Mesothelial cell of epicardium (in vitro differentiated cells): ENCODE data around the gene NUFIP2. TPM values are rescaled to one million over a fixed set of nuclear protein-coding genes. Genes with fewer than 3 reads are reported as not detected.

Experiments used
- DNase-seq, 2 experiments: peaks; one replicate each; pipeline ENCODE4 v3.0.0; 2021; ENCODE audit warnings: low spot score in 2 of 2; ENCODE audit not compliant: unreplicated experiment in 2 of 2
- H3K27ac Mint-ChIP-seq: 2 replicates; pipeline ENCODE4 v1.8.0; 2021; ENCODE audit warnings: mixed read lengths
- H3K27me3 Mint-ChIP-seq: 2 replicates; pipeline ENCODE4 v1.8.0; 2021; ENCODE audit warnings: low read depth, mixed read lengths
- H3K36me3 Mint-ChIP-seq: 2 replicates; pipeline ENCODE4 v1.8.0; 2021; ENCODE audit warnings: mixed read lengths
- H3K4me1 Mint-ChIP-seq: 2 replicates; pipeline ENCODE4 v1.8.0; 2021; ENCODE audit warnings: mixed read lengths
- H3K4me3 Mint-ChIP-seq: 2 replicates; pipeline ENCODE4 v1.8.0; 2021; ENCODE audit warnings: mild to moderate bottlenecking, moderate library complexity, mixed read lengths
- H3K9me3 Mint-ChIP-seq: 2 replicates; pipeline ENCODE4 v1.8.0; 2021; ENCODE audit warnings: mixed read lengths
- total RNA-seq: library from RNA; stranded (reverse); gene quantifications from 3 replicates; pipeline ENCODE4 v1.2.1, GENCODE V29; 2021
- TF ChIP-seq, protein P1 (sequence below): fragments of 200-600 bp; sonication (generic); IDR thresholded peaks from one replicate; pipeline ENCODE4 v1.5.0; 2021; ENCODE audit warnings: antibody characterized with exemption; ENCODE audit not compliant: unreplicated experiment

NUFIP2 gene
- total RNA-seq, 1 donor from 2014 or later = 59.8 TPM

DNA sequence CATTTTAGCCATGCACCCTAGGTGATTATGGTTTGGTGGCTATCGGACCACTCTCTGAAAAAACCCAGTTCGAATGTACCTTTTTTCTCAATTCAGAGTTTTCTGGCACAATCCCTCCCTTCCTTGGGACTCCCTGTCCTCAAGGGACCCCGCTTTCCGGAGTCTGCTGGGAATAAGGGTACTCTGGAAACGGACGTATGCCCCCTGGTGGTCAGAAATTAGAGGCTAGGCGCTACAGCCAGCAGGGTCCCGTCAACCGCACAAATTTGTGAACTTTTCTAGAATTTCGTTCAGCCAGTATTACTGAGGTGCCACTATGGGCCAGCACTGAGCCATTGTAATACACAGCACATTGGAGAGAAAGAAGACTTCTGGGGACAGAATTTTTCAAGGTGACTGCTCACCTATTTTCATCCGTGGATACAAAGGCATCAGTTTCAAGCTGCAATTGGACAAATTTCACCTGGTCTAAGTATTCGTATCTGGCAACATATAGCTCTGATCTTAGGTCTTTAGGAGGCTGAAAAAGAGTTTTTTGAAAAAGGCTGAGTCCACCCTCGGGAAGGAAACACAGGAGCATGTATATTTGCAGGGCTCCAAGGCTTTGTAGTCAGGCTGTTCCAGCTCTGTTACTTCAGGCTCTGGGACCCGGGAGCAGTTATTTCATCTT, 74.4 kb downstream of the NUFIP2 start:
- TF ChIP-seq, protein P1, sequence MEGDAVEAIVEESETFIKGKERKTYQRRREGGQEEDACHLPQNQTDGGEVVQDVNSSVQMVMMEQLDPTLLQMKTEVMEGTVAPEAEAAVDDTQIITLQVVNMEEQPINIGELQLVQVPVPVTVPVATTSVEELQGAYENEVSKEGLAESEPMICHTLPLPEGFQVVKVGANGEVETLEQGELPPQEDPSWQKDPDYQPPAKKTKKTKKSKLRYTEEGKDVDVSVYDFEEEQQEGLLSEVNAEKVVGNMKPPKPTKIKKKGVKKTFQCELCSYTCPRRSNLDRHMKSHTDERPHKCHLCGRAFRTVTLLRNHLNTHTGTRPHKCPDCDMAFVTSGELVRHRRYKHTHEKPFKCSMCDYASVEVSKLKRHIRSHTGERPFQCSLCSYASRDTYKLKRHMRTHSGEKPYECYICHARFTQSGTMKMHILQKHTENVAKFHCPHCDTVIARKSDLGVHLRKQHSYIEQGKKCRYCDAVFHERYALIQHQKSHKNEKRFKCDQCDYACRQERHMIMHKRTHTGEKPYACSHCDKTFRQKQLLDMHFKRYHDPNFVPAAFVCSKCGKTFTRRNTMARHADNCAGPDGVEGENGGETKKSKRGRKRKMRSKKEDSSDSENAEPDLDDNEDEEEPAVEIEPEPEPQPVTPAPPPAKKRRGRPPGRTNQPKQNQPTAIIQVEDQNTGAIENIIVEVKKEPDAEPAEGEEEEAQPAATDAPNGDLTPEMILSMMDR = peak; percentile 95
- DNase-seq = peak; percentile 65 to 86
- Mint-ChIP-seq H3K4me3 (no peak overlapping the region), H3K36me3 (no peaks in the 10 kb centered on the region), H3K9me3 (no peaks in the 10 kb centered on the region), H3K4me1 (peaks cover 3% of the 10 kb centered on the region), H3K27me3 (no peaks in the 10 kb centered on the region), H3K27ac (no peak overlapping the region)

GRCh38 chr17:29216856-29217255, 77.1 kb downstream of the NUFIP2 start:
- Mint-ChIP-seq H3K36me3 (no peaks in the 10 kb centered on the region), H3K27me3 (no peaks in the 10 kb centered on the region), H3K27ac (no peak overlapping the region), H3K9me3 (no peaks in the 10 kb centered on the region), H3K4me1 (peaks cover 3% of the 10 kb centered on the region), H3K4me3 (no peak overlapping the region)
- TF ChIP-seq, protein P1 = no peak
- no peak for DNase-seq

DNA sequence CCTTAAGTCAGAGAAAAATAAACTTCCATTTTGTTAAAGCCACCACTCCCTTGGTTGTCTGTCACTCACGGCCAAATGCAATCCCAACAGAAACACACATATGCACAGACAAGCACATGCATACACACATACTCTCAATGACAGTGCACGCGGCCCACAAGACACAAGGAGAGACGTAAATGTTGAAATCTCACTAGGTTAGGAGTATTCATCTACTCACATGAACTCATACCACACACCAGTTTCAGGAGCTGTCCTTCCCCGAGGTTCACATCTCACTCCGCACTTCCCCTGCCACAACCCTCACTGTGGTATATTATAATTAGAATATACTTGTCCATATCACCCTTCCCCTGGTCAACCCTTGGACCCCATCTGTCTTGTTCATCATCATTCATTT, 77.8 kb downstream of the NUFIP2 start:
- Mint-ChIP-seq H3K36me3 (no peaks in the 10 kb centered on the region), H3K4me1 (peaks cover 3% of the 10 kb centered on the region), H3K9me3 (no peaks in the 10 kb centered on the region), H3K4me3 (no peak overlapping the region), H3K27ac (no peak overlapping the region), H3K27me3 (no peaks in the 10 kb centered on the region)
- DNase-seq = no peak
- TF ChIP-seq, protein P1 = no peak

GRCh38 chr17:29215717-29216116, 78.2 kb downstream of the NUFIP2 start:
- no peaks in the 10 kb centered on the region for H3K9me3 Mint-ChIP-seq
- H3K27me3 Mint-ChIP-seq = no peaks in the 10 kb centered on the region
- TF ChIP-seq, protein P1 = no peak
- no peak overlapping the region for H3K27ac Mint-ChIP-seq
- DNase-seq = no peak
- H3K36me3 Mint-ChIP-seq = no peaks in the 10 kb centered on the region
- no peak overlapping the region for H3K4me3 Mint-ChIP-seq
- H3K4me1 Mint-ChIP-seq = peaks cover 3% of the 10 kb centered on the region

DNA sequence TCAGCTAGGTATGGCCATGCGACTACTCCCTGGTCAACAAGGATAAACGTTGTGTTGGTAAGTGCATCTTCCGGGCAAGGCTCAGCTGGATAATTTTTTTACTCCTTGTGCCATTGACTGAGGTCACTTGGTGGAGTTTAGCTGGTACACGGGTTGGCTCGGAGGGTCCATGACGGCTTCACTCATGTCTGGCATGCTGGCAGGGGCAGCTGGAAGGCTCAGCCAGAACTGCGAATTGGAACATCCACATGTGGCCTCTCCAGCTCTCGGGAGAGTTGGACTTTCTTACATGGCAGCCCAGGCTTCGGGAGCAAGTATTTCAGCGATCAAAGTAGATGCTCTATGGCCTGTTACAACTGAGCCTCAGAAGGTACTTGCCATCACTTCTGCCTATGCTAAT, 78.8 kb downstream of the NUFIP2 start:
- Mint-ChIP-seq H3K36me3 (no peaks in the 10 kb centered on the region), H3K9me3 (no peaks in the 10 kb centered on the region), H3K4me3 (no peak overlapping the region), H3K27ac (no peak overlapping the region), H3K27me3 (no peaks in the 10 kb centered on the region), H3K4me1 (peaks cover 3% of the 10 kb centered on the region)
- DNase-seq = no peak
- TF ChIP-seq, protein P1 = no peak
